GM21360 (cell line): ENCODE measurements around the gene CCL25.
"Not testable (repeated sequence)": the region's sequence is repeated elsewhere in the genome, so short reads cannot be mapped to it uniquely, and the experiment has no call there.

Experiments
- ATAC-seq: cut with Tn5 transposase; IDR thresholded peaks from one replicate; pipeline ENCODE4 v1.9.1; 2021; ENCODE audit warnings: mild to moderate bottlenecking, moderate library complexity; ENCODE audit not compliant: unreplicated experiment

Gene CCL25

DNA sequence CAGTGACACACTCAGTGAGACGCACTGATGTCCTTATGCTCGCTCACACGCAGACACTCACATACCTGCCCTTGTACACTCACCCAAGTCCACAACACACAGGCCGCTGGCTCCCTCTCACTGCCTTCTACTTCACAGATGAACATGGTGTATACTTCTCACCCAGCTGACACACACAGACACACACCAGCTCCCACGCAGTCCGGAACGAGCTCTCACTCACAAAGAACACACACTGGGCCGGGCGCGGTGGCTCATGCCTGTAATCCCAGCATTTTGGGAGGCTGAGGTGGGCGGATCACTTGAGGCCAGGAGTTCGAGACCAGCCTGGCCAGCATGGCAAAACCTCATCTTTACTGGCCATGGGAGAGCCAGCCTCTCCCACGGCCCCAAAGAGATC, 31.6 kb downstream of the CCL25 start:
- no peak for ATAC-seq

DNA sequence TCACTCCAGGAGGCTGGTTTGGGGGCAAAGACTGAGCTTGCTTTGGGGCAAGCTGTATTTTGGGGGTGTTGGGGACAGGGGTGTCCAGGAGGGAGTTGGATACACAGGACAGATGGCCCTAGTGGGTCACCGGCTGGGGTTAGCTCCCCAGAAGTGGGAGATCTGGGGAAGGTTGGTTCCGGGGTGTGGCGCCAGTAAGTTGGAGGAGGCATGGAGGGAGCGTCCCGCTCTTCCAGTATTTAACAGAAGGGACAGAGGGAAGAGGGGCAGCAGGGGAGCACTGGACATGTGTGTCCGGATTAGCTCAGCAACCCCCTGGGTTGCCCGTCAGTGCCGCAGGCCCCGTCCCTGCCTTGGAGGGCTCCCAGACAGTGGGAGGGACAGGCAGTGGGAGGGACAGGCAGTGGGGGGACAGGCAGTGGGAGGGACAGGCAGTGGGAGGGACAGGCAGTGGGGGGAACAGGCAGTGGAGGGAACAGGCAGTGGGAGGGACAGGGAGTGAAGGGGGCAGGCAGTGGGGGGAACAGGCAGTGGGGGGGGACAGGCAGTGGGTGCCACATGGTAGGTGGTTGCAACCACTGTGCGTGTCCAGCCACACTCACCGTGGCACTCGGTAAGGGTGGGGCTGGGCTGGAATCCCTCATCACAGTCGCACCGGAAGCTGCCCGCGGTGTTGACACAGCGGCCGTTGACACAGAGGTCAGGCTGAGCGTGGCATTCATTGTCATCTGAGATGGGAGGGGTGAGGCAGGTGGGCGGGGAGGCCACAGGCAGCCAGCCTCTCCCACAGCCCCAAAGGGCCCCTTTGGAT, 33.2 kb downstream of the CCL25 start:
- ATAC-seq: no peak

DNA sequence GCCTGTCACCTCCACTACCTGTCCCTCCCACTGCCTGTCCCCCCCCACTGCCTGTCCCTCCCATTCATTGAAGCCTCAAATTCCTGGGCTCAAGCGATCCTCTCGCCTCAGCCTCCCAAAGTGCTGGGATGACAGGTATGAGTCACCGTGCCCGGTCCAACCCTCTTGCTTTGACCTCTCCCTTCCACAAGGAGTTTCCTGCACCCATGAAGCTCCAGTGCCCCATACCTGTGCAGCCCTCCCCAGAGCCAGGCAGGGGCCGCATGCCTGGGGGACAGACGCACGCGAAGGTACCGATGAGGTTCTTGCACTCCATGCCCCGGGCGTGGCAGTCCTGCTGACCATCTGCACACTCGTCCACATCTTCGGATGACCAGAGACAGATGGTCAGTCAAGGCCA, 34.3 kb downstream of the CCL25 start:
- ATAC-seq: no peak

DNA sequence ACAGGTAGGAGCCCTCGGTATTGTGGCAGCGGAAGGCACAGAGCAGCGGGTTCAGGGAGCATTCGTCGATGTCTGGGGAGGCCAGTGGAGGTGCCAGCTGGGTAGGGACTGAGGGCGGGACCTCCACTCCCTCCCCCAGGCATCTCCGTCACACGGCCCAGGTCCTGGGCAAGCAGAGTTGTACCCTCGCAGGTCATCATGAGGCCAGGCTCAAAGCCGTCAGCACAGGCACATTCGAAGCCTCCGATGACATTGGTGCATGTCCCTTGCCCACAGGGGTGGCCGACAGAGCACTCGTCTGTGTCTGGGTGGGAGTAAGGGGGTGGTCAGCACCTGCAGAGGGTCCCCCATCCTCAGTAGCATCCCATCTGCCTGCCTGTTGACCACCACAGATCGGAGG, 35.3 kb downstream of the CCL25 start:
- no peak for ATAC-seq

DNA sequence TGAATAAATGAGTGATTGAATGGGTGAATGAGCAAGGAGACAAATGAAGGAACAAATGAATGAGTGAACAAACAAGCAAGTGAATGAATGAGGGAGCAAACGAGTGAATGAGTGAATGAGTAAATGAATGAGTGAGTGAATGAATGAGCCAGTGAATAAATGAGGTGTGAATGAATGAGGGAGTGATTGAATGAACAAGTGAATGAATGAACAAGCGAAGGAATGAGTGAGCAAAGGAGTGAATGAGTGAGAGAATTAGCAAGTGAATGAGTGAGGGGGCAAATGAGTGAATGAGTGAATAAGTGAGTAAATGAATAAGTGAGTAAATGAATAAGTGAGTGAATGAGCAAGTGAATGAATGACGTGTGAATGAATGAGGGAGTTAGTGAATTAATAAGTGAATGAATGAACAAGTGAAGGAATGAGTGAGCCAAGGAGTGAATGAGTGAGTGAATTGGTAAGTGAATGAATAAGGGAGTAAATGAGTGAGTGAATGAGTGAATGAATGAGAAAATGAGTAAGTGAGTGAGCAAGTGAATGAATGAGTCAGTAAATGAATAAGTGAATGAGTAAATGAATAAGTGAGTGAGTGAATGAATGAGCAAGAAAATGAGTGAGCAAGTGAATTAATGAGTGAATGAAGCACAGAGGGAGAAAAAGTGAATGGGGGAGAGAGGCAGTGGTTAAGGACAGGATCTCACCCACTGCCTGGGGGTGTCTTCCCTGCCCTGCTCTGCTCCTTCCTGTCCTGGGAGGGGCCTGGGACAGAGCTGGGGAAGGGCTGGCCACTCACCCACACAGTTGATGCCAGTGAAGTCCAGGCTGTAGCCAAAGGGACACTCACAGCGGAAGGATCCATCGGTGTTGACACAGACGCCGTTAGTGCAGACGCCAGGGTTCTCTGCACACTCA, 36.4 kb downstream of the CCL25 start:
- ATAC-seq: no peak

DNA sequence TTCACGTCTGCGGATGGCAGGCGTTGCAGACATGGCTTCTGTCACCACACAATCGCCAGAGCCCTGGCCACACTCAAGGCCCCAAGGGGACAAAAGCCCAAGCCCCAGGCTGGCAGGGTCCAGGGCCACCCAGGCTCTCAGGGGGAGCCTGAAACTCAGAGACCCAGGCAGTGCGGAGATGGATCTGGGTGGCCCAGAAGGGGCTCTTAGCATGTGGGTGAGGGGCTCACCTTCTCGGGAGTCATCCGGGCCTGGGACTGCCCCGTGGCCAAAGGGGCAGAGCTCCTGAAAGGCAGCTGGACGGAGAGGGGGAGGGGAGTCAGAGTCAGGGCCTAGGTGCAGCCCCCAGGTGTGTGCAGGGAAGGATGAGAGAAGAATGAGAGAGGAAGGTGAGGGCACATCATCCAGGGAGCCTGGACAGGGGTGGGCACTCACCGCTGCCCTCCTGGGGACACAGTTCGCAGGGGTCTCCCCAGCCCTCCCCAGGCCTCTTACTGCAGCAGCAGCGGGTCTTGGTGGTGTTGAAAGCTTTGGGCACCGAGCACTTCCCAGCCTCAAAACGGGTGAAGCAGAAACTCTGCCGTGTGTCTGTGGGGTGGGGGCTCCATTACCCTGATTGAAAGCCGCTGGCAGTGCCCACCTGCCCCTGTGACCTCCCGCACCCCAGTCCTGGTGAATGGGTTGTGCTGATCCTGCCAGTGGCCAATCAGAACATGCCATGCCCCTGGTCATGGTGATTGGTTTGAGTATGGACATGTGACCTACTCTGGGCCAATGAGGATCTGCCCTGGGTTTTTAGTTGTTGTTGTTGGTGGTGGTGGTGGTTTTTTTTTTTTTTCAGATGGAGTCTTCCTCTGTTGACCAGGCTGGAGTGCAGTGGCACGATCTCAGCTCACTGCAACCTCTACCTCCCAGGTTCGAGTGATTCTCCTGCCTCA, 37.4 kb downstream of the CCL25 start:
- ATAC-seq: no peak

DNA sequence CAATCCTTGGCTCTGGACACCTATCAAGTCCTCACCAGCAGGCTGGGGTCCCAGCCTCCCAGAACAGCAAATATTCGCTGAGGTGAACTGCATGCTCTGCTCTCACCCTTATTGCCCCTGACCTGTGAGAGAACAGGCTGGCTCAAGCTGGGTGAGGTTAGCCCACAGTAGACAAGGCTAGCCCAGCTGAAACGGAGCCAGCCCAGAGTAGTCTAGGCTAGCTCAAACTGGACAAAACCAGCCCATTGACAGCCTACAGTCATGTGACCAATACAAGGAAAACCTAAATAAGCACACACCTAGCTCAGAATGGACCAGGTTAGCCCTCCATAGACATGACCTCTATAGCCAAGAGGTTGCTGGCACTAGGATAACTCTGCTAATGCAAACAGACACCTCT, 38.4 kb downstream of the CCL25 start:
- no peak for ATAC-seq

DNA sequence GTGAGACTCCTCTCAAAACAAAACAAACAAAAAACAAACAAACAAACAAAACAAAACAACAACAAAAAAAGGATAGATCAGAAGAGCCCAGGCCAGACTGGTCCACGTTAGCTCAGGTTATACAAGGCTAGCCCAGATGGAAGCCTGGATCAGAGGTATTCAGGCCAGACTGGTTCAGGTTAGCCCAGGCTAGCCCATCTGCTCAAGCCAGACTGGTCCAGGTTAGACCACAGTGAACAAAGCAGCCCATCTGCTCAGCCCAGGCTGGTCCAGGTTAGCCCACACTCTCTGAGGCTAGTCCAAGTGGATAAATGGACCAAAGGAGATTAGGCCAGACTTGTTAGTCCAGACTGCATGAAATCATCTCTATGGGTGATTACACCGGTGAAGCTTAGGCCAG, 41.2 kb downstream of the CCL25 start:
- no peak for ATAC-seq

DNA sequence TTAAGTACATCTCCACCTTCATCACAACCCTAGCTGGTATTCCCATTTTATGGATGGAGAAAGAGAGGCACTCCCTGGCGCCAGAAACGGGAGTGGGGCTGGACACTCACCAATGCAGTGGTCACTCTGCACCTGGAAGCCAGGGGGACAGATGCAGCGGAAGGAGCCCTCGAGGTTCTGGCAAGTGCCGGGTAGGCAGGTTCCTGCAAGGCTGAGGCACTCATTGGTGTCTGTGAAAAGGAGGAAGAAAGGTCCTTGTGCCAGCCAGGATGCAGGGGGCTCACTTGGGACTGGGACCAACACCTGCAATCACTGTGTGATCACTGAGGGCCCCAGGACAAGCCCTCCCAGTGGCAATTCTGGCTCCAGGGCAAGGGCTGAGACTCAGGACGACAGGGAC, 41.8 kb downstream of the CCL25 start:
- ATAC-seq: no peak

DNA sequence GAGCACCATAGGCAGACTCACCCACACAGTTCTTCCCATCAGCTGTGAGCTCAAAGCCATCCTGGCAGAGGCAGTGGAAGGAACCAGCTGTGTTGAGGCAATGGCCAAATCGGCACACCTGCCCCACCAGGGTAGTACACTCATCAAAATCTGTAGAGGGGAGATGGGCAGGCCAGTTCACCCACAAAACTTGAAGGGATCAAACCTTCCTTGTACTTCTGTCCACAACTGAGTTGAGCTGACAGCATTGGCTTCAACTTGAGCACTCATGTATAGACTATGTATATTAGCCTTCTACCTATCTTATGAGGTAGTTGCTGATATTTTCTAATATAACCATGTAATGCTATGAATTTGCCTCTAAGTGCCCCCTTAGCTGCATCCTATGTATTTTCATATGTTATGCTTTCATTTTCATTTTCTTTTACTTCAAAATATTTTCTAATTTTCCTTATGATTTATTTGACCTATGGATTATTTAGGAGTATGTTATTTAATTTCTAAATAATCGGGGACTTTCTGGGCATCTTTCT, 42.9 kb downstream of the CCL25 start:
- ATAC-seq: no peak

DNA sequence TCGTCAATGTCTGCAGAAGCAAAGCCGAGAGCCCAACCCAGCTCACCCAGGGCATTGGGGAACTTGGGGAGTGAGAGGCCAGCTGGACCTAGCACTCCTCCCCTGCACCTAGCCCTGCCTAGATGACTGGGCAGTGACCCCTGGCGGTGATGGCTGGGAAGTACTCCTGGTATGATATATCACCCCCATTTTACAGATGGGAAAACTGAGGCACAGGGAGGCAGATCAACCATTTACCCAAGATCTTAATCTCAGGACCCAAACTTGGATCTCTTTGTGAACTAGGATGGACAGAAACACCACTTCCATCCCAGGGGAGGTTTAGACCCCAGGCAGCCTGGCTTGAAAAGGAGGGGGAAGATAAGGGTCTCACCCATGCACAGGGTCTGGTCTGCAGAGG, 43.5 kb downstream of the CCL25 start:
- ATAC-seq: no peak

DNA sequence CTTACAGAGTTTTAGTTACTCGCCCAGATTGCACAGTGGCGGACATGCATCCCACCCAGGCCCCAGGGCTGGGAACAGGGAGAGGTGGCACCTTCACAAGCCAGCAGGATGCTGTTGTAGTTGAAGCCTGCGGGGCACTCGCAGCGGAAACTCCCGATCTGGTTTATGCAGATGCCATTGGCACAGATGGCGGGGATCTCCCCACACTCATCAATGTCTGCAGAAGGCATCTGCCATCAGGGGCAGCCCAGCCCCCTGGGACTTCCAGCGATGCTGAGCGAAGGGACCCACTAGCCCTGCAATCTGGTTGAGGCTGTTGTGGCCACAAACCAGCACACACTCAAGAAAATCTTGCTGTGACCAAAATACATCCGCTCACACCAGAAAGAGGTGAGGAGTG, 44.6 kb downstream of the CCL25 start:
- no peak for ATAC-seq

DNA sequence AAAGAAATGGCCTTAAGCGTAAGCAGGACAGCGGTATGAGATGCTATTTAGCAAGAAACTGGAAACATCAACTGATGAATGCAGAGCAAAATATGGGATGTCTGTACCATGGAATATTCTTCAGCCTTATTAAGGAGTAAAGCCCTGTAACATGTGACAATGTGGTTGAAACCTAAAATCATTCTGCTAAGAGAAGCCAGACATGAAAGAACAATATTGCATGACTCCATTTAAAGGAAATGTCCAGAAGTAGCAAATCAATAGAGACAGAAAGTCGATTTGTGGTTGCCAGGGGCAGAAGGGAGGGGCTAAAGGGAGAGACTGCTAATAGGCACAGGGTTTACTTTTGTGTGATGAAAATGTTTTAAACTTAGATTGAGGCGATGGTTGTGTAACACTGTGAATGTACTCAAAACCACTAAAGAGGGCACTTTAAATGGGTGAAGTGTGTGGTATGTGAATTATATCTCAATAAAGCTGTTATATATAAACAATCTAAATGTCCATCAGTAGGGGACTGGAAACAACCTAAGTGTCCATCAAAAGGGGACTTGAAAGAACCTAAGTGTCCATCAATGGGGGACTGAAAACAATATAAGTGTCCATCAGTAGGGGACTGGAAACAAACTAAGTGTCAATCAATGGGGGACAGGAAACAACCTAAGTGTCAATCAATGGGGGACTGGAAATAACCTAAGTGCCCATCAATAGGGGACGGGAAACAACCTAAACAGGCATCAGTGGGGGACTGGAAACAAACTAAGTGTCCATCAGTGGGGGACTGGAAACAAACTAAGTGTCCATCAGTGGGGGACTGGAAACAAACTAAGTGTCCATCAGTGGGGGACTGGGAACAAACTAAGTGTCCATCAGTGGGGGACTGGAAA, 45.4 kb downstream of the CCL25 start:
- no peak for ATAC-seq

DNA sequence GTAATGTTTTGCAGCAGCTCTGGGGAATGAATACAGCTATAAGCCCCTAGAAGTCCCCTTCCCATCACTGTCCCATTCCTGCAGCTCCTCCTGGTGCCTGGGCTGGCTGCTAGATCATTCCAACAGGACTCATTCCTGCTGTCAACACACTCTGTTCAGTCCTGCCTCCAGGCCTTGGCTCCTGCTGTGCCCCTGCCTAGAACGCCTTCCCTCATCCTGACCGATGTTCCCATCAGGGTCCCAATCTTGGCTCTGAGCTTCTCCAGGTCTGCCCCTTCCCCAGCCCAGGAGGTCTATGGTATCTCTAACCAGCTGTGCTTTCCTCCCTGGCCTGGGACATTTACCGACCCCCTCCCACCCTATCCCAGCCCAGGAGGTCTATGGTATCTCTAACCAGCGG, 48.8 kb downstream of the CCL25 start:
- no peak for ATAC-seq

DNA sequence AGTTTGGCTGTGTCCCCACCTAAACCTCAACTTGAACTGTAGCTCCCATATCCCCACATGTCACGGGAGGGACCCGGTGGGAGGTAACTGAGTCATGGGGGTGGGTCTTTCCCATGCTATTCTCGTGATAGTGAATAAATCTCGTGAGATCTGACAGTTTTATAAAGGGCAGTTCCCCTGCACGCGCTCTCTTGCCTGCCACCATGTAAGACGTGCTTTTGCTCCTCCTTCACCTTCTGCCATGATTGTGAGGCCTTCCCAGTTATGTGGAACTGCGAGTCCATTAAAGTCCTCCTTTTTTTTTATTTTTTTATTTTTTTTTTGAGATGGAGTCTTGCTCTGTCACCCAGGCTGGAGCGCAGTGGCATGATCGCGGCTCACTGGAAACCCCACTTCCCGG, 49.4 kb downstream of the CCL25 start:
- ATAC-seq: not testable (repeated sequence)

DNA sequence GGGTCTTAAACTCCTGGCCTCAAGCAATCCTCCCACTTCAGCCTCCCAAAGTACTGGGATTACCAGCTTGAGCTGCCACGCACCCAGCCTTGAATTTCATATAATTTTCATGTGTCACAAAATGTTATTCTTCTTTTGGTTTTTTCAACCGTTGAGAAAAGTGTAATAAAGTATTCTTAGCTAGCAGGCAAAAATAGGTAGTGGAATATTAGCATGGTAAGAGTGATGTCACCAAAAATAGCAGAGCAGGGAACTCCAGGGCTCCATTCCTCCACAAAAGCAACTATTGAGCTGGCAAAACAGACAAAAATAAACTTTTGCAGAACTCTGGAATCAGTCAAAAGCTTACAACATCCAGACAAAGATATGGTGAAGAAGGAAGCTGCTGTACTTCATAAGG, 52.9 kb downstream of the CCL25 start:
- no peak for ATAC-seq

DNA sequence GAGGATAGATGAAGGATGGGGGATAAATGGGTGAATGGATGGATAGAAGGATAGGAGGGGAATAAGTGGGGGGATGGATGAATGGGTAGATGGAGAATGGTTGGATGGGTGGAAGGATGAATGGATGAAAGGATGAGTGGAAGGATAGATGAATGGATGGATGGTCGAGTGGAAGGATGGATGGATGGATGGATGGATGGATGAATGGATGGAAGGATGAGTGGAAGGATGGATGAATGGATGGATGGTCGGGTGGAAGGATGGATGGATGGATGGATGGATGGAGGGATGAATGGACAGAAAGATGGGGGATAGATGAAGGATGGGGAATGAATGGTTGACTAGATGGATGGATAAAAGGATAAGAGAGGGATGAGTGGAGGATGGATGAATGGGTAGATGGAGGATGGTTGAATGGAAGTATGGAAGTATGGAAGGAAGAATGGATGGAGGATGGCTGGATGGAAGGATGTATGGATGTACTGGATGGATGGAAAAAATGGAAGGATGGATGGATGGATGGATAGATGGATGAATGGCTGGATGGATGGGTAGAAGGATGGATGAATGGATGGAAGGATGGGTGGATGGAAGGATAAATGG, 54.8 kb downstream of the CCL25 start:
- no peak for ATAC-seq

DNA sequence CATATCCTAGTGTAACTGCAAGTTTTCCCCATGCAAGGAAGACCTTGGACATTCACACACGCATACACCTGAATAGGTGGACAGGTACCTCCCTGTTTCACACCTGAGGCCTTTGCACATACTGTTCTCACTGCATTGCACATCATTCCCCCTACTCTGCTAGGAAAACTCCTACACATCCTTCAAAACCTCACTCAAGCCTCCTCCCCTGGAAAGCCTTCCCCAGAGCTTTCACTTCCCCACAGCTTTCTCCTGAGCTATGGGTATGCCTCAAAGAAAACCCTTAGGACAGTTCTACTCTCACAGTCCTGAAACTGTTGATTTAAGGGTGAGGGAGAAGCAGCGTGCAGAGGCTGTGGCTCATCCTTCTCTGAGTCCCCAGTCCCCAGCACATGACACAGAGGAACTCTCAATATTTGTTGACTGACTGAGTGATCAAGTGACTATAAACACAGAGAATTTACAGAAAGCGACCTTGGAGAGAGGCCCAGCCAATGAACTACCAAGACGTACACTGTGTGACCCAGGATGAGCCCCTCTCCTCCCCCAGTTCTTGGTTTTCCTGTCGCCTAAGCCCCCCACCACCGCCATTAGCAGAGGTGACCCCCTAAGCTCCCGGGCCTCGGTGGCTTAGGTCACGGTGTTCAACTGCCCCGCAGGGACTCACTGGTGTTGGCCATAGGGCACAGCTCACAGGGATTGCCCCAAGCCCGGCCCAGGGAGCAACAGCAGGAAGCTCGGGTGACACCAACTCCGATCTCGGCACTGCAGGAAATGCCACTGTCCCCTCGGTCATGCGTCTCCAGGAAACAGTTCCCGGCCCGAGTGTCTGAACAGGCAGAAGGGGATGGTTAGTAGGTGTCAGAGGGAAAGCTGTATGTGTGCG, 56.2 kb downstream of the CCL25 start:
- no peak for ATAC-seq
